NCI-H2081 (cell line): Measurements from ENCODE around the gene TFE3.

Experiments used
- DNase-seq, 2 experiments: peaks; one replicate each; lab custom pipeline; 2025; lab: John Stamatoyannopoulos, UW

Gene TFE3

DNA sequence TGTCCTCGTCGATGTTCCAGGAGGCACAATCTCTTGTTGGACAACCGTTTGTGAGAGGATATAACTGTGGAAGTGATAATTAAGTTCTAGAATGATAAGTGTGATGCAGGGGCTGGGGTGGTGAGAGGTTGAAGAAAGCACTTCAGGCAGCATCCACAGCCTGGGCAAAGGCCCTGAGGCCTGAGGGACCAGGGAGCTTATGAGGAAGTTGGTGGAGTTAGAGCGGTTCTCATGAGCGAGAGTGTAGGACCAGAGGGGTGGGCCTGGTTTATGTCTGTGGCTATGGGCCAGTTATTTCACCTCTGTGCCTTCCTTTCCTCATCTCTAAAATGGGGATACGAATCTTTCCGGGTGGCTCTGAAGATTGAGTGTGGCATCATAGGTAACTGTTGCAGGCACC is 18.3 kb upstream of the TFE3 start:
- no peak for DNase-seq

DNA sequence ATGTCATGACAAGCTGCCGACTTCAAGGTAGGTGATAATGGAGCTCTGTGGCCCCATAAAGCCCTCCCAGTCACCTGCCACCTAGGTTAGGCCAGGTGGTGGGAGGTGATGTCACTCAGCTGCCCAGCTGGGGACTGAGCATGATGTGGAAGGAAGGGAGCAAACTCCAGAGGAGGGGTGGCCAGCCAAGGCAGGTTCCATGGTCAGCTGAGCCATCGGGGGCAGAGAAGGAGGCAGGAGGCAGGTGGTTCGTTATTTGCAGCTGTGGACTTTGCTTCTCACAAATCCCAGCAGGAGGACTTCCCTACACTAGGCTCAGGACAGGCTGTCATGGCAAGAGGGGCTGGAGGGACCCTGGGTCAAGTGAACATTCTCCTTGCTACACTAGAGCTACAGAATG is 17.8 kb upstream of the TFE3 start:
- no peak for DNase-seq

DNA sequence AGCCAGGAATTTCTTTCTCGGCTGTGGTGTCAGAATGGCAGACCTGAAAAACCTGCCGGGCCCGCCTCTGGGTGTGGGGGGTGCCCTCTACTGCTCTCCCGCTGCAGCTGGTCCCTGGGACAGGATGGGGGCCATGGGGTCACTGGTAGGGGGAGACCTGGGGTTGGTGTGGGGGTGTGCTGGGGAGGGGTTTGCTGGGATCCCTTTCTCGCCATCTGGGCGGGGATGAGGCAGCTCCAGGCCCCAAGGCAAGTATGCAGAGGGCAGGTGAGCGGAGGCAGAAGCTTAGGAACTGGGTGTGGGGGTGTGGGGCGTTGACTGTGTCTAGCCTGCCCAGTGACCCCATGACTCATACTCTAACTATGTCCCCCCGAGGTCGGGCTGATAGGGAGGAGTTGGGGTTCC is 16.5 kb upstream of the TFE3 start:
- no peak for DNase-seq

DNA sequence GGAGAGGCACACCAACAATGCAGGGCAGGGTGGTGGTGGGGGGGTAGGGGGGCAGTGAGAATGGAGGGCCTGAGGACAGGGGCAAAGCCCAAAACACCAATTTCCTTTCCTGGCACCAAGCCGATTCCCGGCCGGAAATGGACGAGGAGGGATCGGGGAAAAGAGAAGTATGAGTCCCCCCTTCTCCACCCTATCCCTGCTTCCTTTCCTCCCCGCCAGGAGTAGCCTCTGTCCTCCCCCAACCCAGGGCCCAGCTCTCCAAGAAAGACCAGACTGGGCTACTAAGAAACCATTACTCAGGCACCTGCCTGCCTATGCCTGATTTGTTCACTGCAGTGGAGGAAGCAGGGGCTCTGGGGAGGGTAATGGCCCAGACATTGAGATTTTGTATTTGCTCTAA is 16.0 kb upstream of the TFE3 start:
- DNase-seq = no peak

DNA sequence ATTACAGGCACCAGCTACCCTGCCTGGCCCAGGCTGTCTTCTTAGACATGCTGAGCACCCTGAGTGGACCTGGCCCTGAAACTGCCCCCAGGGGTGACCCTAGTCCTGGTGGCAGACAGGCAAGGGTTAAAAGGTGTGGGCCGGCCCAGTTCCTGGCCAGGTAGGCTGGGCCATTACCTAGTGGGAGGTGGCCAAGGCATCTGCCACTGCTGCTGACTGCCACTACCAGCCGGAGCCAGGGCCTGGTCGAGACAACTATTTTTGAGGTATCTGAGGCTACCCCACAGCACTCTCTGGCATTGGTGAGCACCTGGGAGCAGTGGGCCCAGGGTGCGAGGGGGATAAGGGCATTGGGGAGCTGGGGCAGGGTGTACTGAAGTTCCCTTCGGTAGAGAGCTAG is 15.6 kb upstream of the TFE3 start, which contains the start of gene CCDC120:
TSS of gene CCDC120 (plus strand) at position 206 of the 400 bp plus-strand sequence. CDS start 3,043 bp downstream, outside the sequence.
- DNase-seq = no peak

DNA sequence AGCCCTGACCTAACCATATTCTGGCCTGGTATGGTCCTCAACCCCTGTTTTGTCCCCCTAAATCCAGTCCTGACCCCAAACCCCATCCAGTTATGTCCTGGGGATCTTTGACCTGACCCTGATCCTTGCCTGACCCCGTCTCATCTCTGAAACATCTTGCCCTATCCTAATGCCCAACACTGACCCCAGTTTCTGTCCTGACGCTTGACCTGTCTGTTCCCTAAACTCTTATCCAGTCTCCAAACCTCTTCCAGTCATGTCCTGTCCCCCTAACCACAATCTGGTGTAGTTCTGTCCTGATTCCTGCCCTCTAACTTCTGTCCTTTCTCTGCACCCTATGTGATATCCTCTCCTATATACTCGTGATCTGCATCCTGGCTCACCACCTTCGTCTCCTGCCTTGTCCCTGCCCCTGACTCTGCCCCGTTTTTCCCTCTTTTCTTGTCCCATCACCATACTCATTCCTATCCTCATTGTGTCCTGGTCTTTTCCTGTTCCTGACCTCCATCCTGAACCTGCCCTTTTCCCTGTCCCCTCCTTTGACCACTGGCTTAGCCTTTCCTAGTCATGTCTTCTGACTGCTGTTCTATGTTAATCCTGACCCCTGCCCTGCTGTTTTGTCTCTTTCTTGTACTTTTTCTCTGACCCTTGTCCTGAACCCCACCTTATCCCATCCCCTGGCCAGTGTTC is 11.1 kb upstream of the TFE3 start:
- DNase-seq = no peak

DNA sequence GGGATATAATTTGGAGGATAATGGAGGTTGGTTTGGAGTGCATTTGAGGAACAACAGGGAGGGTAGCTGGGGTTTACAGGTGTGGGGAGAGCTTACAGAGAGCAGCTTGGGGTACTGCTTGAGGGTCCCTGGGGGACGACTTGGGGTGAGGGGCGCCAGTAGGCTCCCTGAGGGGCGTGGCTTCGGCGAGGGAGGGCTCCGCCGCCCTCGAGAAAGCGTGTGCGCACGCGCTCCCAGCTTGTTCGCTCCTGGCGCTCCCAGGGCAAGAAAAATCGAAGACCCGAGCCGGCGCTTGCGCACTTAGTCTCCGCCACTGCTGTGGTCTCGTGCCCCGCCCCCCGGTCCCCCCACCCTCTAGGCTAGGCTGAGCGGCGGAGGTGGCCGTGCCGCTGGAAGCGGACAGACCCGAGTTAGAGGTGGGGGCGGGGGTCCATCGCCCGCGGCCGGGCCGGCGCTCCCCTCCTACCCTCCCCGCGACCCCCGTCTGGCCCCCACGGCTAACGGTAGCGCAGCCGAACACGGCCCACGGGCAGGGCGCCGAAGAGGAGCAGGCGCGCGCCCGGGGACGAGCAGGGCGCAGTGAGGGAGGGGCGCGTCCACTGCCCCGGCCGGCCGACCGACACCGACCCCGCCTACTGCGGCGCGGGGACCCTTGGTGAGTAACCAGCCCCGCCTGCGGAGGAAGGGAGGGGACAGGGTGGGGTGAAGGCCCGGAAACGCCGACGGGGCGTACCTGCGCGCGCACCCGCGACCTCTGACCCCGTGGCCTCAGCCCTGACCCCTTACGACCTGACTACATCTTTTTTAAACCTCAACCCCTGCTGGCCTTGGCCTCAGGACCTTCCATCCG is 10.3 kb upstream of the TFE3 start:
- DNase-seq = peak; percentile 60 to 62

DNA sequence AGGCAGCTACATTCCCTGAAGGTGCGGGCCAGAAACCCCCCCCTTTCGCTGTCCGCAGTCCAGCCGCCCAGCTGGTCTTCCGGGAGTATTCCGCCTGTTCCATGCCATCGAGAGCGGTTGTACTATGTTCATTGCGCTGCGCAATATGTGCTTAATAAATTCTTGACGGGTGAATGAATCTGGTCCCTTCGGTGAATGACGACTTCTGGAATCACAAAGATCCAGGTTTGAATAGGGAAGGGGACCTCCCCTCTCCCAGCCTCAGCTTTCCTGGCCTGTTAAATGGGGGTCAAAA is 777 bp upstream of the TFE3 start:
- no peak for DNase-seq

DNA sequence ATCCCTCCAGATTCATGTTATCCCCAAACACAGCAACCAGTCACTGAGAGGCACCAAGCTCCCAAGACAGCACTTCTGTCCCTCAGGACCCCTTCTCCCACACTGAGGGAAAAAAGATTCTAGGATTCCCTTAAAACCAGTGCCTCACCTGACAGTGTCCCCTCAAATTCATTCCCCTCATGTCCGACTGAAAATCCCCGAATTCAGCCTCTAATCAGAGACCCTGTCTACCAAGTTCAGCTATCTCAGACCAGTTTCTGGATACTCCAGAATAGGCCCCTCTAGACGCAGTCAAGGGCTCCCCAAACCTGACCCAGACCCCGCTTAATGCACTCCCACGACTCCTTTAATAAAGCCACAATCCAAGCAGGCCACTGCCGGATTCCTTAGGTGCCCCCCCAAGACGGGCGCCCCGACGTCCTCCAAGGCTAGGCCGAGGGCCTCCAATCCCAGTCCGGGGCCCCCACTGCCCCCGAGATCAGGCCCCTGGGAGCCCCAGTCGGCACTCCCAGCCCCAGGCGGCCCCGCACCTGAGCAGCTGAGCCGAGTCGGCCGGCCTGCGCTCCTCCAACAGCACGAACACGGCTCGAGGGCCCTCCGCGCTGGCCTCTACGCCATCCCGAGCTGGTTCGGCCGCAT is 457 bp downstream of the TFE3 start:
- no peak for DNase-seq

DNA sequence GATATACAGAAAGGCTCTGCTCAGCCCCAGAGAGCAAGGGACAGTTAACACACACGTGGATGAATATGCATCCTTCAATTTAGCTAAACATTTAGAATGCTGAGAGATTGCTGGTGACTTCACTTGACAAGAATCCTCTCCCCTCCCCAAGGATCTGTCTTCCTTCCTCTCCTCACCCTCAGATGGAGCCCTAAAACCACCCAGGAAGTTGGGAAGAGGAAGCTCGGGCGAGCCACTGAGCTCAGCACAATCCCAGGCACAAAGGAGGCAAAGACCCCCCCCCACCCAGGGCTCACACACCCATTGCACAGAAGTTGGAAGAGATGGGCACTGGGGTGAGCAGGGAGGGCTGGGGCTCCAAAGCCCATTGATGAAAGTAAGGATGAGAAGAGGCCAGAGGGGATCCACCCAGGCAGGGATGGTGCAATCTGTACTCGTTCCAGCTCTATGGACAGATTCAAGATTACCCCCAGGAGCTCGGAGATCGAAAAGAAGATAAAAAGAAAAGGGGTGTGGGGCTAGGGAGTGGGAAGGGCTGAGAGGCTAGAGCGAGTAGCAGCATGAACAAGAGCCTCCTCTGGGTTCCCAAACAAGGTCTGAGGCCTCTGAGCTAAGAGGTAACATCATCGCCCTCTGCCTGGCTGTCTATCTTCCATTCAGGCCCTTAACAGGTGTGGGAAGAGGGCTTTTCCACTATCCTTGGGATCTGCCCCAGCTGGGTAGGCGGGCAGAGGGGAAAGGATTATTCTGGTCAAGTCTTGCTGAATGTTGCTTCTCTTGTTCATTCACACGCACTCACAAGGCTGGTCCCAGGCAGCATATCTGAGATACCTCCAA is 1.2 kb downstream of the TFE3 start:
- no peak for DNase-seq

DNA sequence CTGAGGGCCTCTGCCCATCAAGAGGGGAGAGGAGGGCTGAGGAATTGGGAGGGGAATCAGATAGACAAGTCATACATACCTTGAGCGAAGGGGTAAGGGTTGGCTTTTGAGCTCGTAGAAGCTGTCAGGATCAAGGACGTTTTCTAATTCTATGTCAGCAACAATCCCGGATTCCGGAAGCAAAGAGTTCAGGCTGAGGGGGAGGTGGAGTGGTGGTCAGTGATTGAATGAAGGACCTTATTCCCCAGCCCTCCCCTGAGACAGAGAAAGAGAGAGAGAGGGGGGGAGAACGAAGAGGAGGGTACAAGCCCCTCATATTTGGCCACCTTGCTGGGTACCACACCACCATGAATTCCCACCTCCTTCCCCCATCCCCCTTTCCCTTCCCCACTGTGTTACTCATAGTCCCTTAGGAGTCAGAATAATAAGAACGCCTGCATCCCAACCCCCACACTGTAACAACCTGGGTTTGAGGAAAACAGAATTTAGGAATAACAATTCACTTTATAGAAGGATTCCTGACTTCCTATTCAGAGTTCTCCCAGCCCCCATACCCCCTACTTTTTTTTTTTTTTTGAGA is 2.7 kb downstream of the TFE3 start:
- no peak for DNase-seq

DNA sequence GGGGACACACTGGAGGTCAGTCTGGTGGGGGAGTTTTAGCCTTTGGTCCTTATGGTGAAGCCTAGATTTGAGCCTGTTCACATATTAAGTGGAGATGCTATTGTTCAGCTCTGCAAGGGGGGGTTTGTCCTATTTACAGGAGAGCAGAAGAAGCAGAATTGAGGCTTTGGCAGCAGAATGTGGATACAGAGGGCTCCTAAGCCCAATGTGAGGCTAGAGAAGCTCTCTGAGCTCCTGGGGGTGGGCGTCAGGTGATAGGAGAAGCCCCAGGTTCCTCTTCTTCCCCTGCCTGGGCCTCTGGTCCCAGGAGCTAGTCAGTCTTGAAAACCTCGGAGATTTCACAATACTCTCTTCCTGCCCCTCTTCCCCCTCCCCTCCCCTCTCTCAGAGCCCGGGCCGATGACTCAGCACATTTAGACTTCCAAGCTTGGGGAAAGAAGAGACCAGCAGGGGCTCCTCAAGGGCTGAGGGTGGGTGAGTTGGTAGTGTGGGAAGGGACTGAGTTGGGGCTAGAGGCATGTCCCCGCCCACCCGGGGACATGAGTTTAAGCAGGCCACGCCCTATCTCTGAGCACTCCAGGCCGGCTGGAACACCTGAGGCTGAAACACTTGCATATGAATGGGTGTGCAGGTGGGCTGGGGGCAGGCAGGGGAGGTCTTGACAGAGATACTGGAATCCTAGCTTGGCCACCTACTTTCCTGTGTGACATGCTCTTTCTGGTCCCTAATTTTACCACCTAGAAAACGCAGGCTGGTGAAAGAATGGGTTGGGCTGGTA is 3.4 kb downstream of the TFE3 start:
- DNase-seq = peak; percentile 35 to 42

DNA sequence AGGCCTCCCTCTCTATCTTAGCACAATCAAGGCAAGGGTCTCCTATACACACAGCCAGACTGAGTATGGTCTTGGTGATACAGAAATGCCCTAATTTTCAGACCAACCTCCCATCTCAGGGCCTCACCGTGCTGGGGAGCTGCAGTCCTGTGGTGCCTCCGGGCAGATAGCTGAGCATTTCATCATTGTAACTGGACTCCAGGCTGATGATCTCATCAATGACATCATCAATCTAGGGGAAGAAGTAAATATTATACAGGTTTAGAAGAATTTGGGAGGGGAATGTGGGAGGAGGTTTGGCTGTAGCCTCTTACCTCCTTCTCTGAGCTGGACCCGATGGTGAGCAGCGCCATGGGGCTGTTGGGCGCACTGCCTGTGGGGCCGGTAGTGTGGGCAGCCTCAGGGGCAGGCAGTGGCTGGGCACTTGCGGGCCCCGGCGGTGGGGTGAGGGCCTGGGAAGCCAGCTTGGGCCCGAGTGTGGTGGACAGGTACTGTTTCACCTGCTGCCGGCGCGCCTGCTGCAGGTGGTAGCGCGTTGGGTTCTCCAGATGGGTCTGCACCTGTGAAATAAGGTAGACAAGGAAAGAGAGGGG is 5.2 kb downstream of the TFE3 start:
- no peak for DNase-seq

DNA sequence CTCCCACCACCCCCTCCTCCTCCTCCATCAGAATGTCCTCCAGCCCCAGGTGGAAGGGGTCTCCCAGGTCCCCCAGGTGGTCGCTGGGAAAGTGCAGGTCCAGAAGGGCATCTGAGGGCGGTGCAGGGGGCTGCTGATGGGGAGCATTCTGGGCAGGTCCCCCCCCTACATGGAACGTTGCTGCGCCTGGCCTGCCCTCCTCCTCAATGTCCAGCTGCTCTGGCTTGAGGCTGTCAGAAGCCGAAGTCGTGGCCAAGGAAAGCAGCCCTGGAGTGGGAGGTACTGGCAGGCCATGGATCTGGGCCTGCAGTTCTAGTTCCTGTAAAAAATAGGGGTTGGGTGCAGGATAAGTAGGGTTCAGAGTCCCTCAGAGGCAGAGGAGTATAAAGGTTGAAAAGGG is 12.9 kb downstream of the TFE3 start:
- DNase-seq = no peak

DNA sequence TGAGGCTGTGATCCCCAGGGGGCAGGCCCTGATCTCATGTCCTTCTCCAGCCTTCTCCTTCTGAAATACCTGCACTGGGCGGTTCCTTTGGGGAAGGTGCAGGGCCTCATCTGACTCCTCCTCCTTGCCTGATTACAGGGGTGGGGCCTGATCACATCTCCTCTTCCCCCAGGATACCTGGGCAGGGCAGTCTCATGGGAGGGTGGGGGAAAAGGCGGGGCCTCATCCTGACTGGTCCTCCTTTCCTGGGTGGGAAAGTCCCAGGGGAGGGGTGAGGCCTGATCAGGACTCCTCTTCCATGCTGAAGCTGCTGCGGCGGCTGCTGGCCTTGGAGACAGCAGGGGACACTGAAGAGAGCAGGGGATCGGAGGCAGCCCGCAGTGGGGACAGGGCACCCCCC is 13.3 kb downstream of the TFE3 start:
- DNase-seq = no peak

DNA sequence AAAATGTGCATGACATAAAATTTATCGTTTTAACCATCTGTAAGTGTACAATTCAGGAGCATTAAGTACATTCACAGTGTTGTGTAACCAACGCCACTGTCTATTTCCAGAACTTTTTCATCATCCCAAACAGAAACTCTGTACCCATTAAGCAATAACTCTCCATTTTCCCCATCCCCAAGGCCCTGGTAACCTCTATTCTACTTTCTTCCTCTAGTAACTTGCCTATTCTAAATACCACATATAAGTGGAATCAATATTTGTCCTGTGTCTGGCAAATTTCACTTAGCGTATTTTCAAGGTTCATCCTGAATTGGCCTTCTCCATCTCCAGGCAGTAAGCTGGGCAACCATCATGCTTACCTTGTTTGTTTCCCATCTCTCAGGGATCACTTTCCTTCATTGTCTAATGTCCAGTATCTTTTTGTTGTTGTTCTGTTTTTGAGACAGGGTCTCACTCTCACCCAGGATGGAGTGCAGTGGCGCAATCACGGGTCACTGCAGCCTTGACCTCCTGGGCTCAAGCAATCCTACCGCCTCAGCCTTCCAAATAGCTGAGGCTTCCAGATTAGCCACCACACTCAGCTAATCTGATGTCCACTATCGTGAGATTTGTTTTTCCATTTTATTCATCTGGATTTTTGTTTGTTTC is 23.4 kb downstream of the TFE3 start:
- no peak for DNase-seq

DNA sequence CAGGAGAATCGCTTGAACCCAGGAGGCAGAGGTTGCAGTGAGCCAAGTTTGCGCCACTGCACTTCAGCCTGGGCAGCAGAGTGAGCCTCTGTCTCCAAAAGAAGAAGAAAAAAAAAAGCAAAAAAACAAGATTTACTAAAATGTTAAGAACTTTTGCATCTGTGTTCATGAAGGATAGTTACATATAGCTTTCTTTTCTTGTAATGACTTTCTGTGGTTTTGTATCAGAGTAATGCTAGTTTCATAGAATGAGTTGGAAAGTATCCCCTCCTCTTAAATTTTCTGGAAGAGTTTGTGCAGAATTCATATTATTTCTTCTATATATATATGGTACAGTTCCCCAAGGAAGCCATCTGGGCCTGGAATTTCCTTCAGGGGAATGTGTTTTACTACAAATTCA is 24.1 kb downstream of the TFE3 start:
- no peak for DNase-seq

DNA sequence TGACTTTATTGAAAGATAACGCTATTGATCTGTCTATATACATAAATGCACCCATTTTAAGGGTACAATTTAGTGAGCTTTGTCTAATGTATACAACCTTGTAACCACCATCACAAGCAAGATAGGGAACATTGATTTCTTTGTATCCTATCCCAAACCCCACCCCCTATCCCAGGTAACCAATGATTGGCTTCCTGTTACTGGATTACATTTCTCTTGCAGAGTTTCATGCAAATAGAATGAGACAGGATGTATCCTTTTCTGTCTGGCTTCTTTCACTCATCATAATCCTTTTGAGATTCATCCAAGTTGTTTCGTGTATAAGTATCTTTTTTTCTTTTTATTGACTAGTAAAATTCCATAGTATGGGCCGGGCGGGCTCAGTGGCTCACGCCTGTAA is 39.5 kb downstream of the TFE3 start:
- no peak for DNase-seq

DNA sequence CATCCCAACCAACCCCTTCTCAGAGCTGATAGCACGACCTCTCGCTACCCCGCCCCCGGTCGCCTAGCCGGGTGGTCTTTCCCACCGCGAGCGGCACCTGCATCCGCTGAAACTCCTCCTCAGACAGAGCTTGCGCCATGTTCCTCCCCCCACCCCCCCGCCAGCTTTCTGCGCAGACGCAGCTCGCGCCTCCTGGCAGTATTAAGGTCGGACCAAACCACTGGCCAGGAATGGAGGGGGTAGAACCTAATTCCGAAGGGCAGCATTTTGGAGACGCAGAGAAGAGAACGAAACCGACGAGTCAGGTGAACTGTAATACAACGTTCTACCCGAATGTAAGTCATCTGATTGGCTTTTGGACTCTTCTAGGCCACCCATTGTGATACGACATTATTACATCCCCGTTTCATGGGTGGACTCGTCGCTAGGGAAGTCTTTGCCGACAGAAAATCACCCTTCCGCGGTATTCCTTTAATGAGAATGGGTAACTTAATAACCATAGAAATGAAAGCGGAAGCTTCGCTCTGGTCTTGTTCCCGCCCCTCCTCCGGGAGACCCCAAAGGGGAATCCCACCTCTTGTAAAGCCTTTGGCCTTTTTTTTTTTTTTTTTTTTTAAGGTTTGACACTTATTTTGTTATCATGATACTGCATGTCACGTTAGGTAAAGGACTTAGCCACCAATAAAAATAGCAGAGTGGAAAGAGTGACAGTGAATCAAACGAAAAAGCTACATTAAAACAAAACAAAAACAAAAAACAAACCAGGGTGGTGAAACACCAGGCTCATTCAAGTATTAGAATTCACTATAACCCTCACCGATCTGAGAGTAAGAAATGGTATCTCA is 40.8 kb downstream of the TFE3 start, which contains the start of gene GRIPAP1:
TSS of gene GRIPAP1 (minus strand) at position 174 of the 845 bp plus-strand sequence. CDS start at position 139, 35 bp downstream.
- peak; percentile 81 to 85 for DNase-seq
